Measurements from ENCODE around the gene SLC4A3.

The SLC4A3 gene

DNA sequence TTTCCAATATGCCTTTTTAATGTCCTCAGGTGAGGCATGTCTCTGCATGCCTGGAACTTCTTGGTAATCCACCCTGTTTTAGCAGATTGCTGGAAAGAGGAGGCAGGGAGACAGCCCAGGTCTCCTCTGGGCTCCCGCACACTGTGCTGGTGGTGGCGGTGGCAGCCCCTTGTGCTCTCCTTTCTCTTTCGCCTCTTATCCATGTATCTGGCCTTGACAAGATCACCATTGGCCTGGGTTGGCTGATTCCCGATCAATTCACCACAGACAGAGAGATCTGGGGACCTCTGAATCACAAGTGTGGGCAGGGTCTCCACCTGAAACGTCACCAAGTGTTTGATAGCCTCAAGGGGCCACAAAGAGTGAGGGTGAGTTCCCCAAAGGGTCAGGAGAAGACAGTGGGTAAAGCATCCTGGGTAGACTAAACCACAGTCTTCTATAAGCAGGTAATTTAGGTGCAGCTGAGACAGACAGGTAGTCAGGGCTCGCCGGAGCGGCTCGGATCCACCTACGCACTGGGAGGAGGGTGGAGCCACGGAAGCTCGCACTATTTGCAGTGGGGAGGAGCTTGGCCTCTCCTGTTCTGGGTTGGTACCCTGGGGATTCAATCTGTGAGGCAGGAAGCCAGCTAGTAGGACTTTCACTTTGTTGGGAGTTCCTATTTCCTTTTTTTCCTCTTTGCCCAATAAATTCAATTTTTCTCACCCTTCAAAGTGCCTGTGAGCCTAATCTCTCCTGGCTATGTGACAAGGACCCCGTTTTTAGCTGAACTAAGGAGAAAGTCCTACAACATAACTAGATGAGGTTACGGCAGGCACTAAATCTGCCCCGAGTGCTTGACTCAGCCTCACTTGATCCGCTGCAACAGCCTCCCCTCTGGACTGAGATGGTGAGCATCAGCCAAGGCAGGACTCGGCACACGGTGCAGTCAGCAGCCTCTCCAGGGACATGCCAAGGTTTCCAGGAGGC, 57.6 kb downstream of the SLC4A3 start:
- no peak for DNase-seq

- DNase-seq, result no peak
Observed at GRCh38 chr2:219687272-219687671, 59.8 kb downstream of the SLC4A3 start.

DNA sequence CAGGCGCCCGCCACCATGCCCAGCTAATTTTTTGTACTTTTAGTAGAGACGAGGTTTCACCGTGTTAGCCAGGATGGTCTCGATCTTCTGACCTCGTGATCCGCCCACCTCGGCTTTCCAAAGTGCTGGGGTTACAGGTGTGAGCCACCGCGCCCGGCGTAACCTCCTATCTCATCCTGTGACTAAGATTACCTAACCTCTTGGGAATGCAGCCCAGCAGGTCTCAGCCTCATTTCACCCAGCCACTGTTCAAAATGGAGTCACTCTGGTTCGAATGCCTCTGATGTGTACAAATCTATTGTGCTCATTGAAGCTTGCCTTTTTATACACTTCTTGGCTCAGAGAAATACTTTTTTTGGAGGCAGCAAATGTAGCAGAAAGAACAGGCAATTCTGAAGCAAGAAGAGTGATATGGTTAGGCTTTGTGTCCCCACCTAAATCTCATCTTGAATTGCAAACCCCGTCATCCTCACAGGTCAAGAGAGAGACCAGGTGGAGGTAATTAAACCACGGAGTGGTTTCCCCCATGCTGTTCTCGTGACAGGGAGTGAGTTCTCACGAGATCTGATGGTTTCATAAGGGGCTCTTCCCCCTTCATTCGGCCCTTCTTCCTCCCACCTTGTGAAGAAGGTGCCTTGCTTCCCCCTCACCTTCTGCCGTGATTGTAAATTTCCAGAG, 60.6 kb downstream of the SLC4A3 start:
- DNase-seq, result no peak

- DNase-seq, result no peak
Observed at GRCh38 chr2:219688560-219689445, 61.4 kb downstream of the SLC4A3 start.

DNA sequence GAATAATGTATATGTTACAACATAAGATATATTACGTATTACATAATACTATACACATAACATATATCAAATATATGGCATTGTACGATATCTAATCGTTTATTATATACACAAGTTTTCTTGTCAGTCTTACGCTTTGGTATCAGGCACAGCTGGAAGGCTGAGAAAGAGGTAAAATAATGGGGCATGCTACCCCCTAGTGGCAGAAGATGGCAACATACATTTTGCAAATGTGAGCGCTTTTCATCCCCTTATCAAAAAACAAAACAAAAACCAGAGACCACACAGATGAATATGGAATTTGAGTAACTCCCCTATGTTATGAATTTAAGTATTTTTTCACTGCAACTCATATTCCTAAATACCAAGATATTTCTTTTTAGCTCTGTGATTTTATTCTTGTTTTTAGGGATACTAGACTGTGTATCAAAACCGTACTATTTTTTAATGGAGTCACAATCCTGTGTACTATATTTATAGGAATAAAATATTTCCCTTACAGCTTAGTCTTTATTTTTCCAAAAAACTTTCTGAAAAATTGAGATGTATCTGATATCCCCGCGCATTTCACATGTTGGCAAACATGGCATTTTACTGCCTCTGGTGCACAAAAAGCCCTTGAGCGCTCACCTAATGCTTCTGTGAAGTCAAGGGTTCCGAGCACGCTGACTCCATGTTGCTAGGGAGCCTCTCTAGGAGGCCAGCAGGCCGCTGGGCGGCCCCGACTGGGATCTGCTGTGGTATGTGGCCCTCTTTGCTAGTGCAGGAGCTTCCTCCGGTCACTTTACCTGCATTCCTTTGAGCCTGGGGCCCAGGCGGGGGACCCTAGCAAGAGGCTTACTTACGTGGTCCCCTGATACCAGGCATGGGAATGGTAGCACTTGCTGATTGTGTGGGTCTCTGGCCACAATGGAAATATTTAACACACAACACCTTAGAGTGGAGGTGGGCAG, 62.5 kb downstream of the SLC4A3 start:
- no peak for DNase-seq

GRCh38 chr2:219691571-219691970, 64.1 kb downstream of the SLC4A3 start:
- DNase-seq, result no peak

Measured in cerebellar nuclear complex (tissue), 1 donor.